Measurements from ENCODE around the gene ALPK3. TPM values are rescaled to one million over a fixed set of nuclear protein-coding genes. Genes with fewer than 3 reads are reported as not detected.

ALPK3 gene
- total RNA-seq, 2 donors from 2014 or later = 0.46 TPM

DNA sequence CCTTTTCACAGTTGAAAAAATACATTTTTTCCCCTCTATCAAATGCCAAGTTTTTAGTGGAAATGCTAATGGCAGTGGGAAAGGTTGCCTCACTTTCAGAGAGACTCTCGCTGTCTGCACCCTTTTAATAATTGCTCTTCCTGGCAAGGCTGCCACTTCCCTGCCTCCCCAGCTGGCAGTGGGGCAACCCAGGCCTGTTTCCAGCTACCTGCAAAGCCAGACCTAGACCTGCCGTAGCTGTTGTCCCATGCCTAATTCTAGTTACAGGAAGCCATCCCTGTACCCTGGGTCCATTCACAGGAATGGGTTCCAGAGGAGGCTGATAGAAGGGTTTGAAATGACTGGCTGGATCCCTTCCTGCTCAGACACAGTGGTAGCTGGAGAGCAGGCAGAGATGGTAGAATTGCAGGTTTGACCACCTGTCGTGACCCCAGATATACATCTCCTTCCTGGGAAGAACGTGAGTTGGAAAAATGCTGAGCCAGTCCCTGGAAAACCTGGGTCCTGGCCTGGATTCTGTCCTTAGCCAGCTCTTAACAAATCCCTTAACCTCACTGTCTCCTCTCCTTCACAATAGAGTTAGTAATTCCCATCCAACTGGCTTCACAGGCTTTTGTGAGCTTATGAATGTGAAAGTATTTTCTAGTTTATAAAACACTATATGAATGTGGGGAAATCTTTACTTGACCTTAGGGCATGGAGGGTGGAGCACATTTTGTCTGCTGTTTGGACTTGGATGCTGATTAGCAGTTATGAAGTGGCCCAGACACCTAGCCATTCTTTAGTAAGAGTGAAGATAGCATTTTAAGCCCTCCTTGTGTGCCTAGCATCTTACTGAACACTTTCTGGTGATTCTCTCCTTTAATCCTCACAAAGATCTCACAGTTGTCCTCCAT, 12.9 kb upstream of the ALPK3 start:
- no peak for DNase-seq

DNA sequence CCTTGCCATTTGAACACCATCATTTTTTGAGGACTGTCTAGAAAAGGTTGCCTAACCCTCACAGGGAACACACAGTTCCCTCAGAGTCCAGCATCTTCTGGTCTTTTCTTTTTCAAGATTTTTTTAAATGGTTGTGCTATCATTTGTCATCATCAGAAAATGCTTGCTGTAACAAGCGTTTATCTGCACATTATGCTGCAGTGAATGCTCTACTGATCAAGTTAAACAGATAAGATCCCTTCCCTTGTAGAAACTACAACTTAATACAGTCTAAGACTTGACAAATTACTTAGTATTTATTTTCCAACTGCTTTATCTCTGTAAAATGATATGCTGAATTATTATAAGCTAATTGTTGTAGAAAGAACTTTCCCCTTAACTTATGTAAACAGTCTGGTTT, 11.9 kb upstream of the ALPK3 start:
- Mint-ChIP-seq H3K27ac (peak overlapping the region; percentile 68), H3K9me3 (no peaks in the 10 kb centered on the region), H3K4me1 (ENCODE audit: low read depth) (peaks cover 5% of the 10 kb centered on the region), H3K27me3 (ENCODE audit: low read depth) (no peaks in the 10 kb centered on the region), H3K36me3 (ENCODE audit: insufficient read depth in 2 of 2) (peaks cover 3% of the 10 kb centered on the region in 2 donors), H3K4me3 (no peak overlapping the region)
- no peak for ATAC-seq (replicated peaks in 1 of 2)
- DNase-seq = no peak

More for the DNA sequence above, 12.9 kb upstream of the ALPK3 start:
- no peak for ATAC-seq (replicated peaks in 1 of 2)
- Mint-ChIP-seq H3K4me1 (ENCODE audit: low read depth) (peaks cover 5% of the 10 kb centered on the region), H3K4me3 (no peak overlapping the region), H3K27ac (no peak overlapping the region), H3K36me3 (ENCODE audit: insufficient read depth in 2 of 2) (peaks cover 3% of the 10 kb centered on the region in 2 donors), H3K27me3 (ENCODE audit: low read depth) (no peaks in the 10 kb centered on the region), H3K9me3 (no peaks in the 10 kb centered on the region)

DNA sequence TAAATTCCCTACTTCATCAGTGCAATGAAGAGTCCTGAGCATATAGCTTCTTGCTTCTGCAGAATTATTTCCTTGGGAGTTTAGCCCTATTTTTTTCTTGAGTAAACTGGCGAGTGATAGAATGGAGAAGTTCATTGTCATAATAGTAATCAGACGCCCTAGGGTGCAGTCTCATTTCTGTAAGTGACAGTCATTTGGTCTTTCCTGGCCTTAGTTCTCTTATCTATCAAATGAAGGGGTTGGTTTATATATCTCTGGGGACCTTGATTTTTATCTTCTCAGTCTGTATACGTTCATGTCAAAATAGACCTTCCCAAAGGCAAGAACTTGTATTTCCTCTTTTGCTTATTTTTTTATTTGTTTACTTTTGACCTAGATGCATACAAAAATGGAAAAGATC, 9.9 kb upstream of the ALPK3 start:
- no peaks in the 10 kb centered on the region for H3K27me3 Mint-ChIP-seq (ENCODE audit: low read depth)
- H3K27ac Mint-ChIP-seq = peak overlapping the region; percentile 72
- no peaks in the 10 kb centered on the region for H3K36me3 Mint-ChIP-seq (ENCODE audit: insufficient read depth in 2 of 2)
- no peak for DNase-seq
- peak; percentile 47 to 83 for ATAC-seq (replicated peaks in 1 of 2)
- H3K9me3 Mint-ChIP-seq = no peaks in the 10 kb centered on the region
- peaks cover 5% of the 10 kb centered on the region for H3K4me1 Mint-ChIP-seq (ENCODE audit: low read depth)
- peak overlapping the region in 1 of 2 donors; percentile 8 for H3K4me3 Mint-ChIP-seq

GRCh38 chr15:84810073-84810840, 6.9 kb upstream of the ALPK3 start:
- peaks cover 4% of the 10 kb centered on the region for H3K27me3 Mint-ChIP-seq (ENCODE audit: low read depth)
- H3K4me3 Mint-ChIP-seq = no peak overlapping the region
- DNase-seq (no peak), ATAC-seq (replicated peaks in 1 of 2) (no peak)
- H3K4me1 Mint-ChIP-seq (ENCODE audit: low read depth) = peaks cover 5% of the 10 kb centered on the region
- H3K27ac Mint-ChIP-seq = no peak overlapping the region
- H3K36me3 Mint-ChIP-seq (ENCODE audit: insufficient read depth in 2 of 2) = no peaks in the 10 kb centered on the region
- H3K9me3 Mint-ChIP-seq = no peaks in the 10 kb centered on the region

- Mint-ChIP-seq H3K27me3 (ENCODE audit: low read depth) (peaks cover 5% of the 10 kb centered on the region), H3K4me3 (no peak overlapping the region), H3K36me3 (ENCODE audit: insufficient read depth in 2 of 2) (no peaks in the 10 kb centered on the region), H3K27ac (no peak overlapping the region), H3K9me3 (no peaks in the 10 kb centered on the region), H3K4me1 (ENCODE audit: low read depth) (peaks cover 5% of the 10 kb centered on the region)
- ATAC-seq (replicated peaks in 1 of 2) (no peak), DNase-seq (no peak)
These were observed 6.0 kb upstream of the ALPK3 start for GRCh38 chr15:84811151-84811550.

- peaks cover 4% of the 10 kb centered on the region for H3K4me1 Mint-ChIP-seq (ENCODE audit: low read depth)
- H3K27me3 Mint-ChIP-seq (ENCODE audit: low read depth) = peaks cover 5% of the 10 kb centered on the region
- H3K27ac Mint-ChIP-seq = no peak overlapping the region
- no peaks in the 10 kb centered on the region for H3K9me3 Mint-ChIP-seq
- no peak for DNase-seq
- no peaks in the 10 kb centered on the region for H3K36me3 Mint-ChIP-seq (ENCODE audit: insufficient read depth in 2 of 2)
- no peak for ATAC-seq (replicated peaks in 1 of 2)
- H3K4me3 Mint-ChIP-seq = no peak overlapping the region
These were observed 5.3 kb upstream of the ALPK3 start for GRCh38 chr15:84811828-84812227.

DNA sequence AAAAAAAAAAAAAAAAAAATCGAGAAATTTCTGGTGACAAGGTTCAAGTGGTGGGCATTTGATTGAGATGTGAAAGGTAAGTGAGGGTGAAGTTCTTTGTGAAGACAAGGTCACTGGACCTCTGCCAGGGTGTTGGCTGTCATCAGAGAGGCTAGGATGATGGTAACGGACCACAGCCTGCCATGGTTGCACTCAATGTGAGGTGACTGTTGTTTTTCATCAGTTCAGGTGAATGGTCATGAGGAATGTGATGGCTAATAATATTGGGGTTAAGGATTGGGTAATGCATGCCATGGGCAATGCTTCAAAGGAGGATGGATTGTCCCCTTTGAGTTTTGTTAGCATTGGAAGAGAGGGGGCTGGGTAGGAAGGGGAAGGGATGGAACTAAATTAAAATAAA, 4.3 kb upstream of the ALPK3 start:
- H3K27ac Mint-ChIP-seq = no peak overlapping the region
- H3K4me1 Mint-ChIP-seq (ENCODE audit: low read depth) = peaks cover under 1% of the 10 kb centered on the region
- no peak overlapping the region for H3K4me3 Mint-ChIP-seq
- DNase-seq (no peak), ATAC-seq (replicated peaks in 1 of 2) (no peak)
- no peaks in the 10 kb centered on the region for H3K9me3 Mint-ChIP-seq
- H3K36me3 Mint-ChIP-seq (ENCODE audit: insufficient read depth in 2 of 2) = no peaks in the 10 kb centered on the region
- peaks cover 5% of the 10 kb centered on the region for H3K27me3 Mint-ChIP-seq (ENCODE audit: low read depth)

DNA sequence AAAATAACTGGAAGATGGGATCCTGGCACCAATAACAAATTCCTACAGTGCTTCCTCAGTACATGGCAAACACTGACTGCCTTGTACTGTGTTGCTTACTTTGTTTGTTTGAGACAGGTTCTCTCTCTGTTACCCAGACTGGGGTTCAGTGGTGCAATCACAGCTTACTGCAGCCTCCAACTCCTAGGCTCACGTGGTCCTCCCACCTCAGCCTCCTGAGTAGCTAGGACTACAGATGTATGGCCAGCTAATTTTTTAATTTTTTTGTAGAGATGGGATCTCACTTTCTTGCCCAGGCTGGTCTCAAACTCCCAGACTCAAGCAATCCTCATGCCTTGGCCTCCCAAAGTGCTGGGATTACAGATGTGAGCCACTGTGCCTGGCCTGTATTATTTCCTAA, 3.7 kb upstream of the ALPK3 start:
- ATAC-seq (replicated peaks in 1 of 2) = no peak
- H3K4me1 Mint-ChIP-seq (ENCODE audit: low read depth) = peaks cover 6% of the 10 kb centered on the region
- H3K36me3 Mint-ChIP-seq (ENCODE audit: insufficient read depth in 2 of 2) = no peaks in the 10 kb centered on the region
- H3K9me3 Mint-ChIP-seq = no peaks in the 10 kb centered on the region
- H3K27ac Mint-ChIP-seq = no peak overlapping the region
- peaks cover 5% of the 10 kb centered on the region for H3K27me3 Mint-ChIP-seq (ENCODE audit: low read depth)
- no peak overlapping the region for H3K4me3 Mint-ChIP-seq
- no peak for DNase-seq

GRCh38 chr15:84813931-84814330, 3.2 kb upstream of the ALPK3 start:
- no peaks in the 10 kb centered on the region for H3K9me3 Mint-ChIP-seq
- DNase-seq (no peak), ATAC-seq (replicated peaks in 1 of 2) (no peak)
- no peak overlapping the region for H3K27ac Mint-ChIP-seq
- H3K36me3 Mint-ChIP-seq (ENCODE audit: insufficient read depth in 2 of 2) = no peaks in the 10 kb centered on the region
- H3K4me1 Mint-ChIP-seq (ENCODE audit: low read depth) = peaks cover 6% of the 10 kb centered on the region
- peaks cover 5% of the 10 kb centered on the region for H3K27me3 Mint-ChIP-seq (ENCODE audit: low read depth)
- no peak overlapping the region for H3K4me3 Mint-ChIP-seq

DNA sequence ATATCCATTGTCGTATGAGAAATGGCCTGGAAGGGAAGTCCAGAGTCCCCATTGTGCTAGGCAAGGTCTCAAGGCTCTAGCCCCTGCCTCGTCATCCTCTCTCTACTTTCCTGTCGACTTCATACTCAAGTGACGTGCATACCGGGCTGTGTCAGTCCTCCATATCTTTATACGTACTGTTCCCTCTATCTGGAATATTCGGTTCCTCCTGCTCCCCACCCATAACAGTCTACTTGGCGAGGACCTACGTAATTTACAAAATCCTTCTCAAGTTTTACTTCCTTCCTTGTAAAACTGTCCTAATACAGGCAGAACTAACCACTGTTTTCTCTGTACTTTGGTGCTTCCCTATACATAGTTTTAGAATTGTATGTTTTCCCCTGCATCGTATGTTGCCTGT, 2.2 kb upstream of the ALPK3 start:
- Mint-ChIP-seq H3K4me3 (no peak overlapping the region), H3K4me1 (ENCODE audit: low read depth) (peaks cover 6% of the 10 kb centered on the region), H3K27me3 (ENCODE audit: low read depth) (peaks cover 5% of the 10 kb centered on the region), H3K27ac (no peak overlapping the region), H3K9me3 (no peaks in the 10 kb centered on the region), H3K36me3 (ENCODE audit: insufficient read depth in 2 of 2) (no peaks in the 10 kb centered on the region)
- ATAC-seq (replicated peaks in 1 of 2) (no peak), DNase-seq (no peak)

DNA sequence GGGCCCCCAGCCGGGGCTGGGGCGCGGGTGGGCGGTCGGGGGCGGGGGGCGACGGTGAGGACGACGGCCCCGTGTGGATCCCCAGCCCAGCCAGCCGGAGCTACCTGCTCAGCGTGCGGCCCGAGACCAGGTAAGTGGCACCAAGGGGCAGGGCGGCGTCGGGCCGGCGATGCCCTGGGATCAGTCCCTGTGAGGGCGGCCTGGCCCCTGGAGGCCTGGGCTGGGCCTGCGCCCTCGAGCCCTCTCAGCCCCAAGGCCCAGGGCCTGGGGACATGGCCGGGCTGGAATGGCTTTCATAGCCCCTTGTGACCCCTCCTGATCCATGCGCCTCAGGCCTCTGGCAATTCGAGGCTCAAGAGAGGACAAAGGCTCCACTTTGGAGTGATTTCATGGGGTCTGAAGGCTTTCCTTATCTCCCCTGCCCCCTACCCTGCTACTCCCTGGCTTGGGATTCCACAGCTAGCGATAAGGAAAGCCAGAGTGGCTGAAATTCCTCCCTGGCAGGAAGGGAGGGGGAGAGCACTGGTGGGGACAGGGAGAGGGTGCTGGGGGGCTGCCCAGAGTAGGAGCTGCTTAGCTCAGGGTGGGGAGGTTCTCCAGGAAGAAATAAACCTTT, 418 bp downstream of the ALPK3 start:
- Mint-ChIP-seq H3K36me3 (ENCODE audit: insufficient read depth in 2 of 2) (no peaks in the 10 kb centered on the region), H3K27ac (no peak overlapping the region), H3K4me3 (no peak overlapping the region), H3K4me1 (ENCODE audit: low read depth) (peaks cover 6% of the 10 kb centered on the region), H3K27me3 (ENCODE audit: low read depth) (peaks cover 5% of the 10 kb centered on the region), H3K9me3 (no peaks in the 10 kb centered on the region)
- DNase-seq (no peak), ATAC-seq (replicated peaks in 1 of 2) (peak in 1 of 2 donors; percentile 45)

DNA sequence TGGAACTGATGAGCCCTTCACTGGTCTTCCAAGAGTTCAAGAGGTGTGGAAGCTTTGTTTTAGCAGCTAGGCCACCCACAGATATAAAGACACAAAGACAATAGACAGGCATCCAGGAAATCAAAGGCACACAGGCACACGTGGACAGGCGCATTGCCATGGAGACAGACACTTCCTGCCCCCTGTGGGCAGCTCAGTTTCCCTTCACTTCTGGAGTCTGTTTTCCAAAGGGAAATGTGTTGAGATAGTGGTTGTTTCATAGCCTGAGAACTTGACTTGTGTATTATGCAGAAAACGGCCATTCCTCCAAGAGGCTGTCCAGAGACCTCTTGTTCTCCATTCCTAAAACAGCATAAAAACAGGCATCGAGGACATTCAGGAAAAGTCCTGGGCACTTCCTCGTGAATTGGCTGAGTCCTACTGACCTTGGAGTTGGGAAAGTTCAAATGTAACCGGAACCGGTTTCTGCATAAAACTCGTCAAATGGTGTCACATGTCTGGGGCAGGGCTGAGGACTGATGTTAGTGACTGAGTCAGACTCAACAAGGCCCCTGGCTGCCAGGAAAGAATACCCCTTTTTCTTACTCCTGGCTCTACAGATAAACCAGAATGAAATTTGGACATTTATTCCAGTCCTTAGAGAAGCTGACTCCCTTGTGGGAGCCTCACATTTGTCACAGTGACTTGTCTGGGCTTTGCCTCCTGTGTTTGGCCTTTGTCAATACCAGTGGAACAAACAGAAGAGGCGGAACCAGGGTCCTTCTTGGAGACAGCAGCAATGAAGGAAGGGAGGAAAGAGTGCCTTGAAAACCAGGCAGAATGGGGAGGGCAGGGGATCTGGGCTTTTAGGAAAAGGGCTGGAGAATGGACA, 1.3 kb downstream of the ALPK3 start:
- Mint-ChIP-seq H3K4me3 (no peak overlapping the region), H3K27me3 (ENCODE audit: low read depth) (peaks cover 5% of the 10 kb centered on the region), H3K4me1 (ENCODE audit: low read depth) (peaks cover 6% of the 10 kb centered on the region), H3K9me3 (no peaks in the 10 kb centered on the region), H3K27ac (no peak overlapping the region), H3K36me3 (ENCODE audit: insufficient read depth in 2 of 2) (no peaks in the 10 kb centered on the region)
- DNase-seq (no peak), ATAC-seq (replicated peaks in 1 of 2) (peak in 1 of 2 donors; percentile 29)
